NCI-H82 (cell line): Measurements from ENCODE around the gene WNT7B.

Source experiments
- DNase-seq: peaks from one replicate; lab custom pipeline; 2025; lab: John Stamatoyannopoulos, UW

The WNT7B gene

GRCh38 chr22:45888221-45889092 lies 88.5 kb downstream of the WNT7B start:
- DNase-seq: no peak

GRCh38 chr22:45887202-45888131 lies 89.5 kb downstream of the WNT7B start:
- no peak for DNase-seq

GRCh38 chr22:45886540-45886939 lies 90.4 kb downstream of the WNT7B start:
- no peak for DNase-seq

- DNase-seq: no peak
Observed at GRCh38 chr22:45885941-45886395, 91.0 kb downstream of the WNT7B start.

- no peak for DNase-seq
Observed at GRCh38 chr22:45885171-45885840, 91.7 kb downstream of the WNT7B start.

GRCh38 chr22:45884201-45885062 lies 92.5 kb downstream of the WNT7B start:
- DNase-seq: no peak

GRCh38 chr22:45883811-45884170 lies 93.2 kb downstream of the WNT7B start:
- no peak for DNase-seq

- DNase-seq: no peak
Observed at GRCh38 chr22:45882881-45883810, 93.8 kb downstream of the WNT7B start.

- DNase-seq: no peak
Observed at GRCh38 chr22:45881524-45881875, 95.5 kb downstream of the WNT7B start.

GRCh38 chr22:45880716-45881523 lies 96.0 kb downstream of the WNT7B start:
- no peak for DNase-seq

- no peak for DNase-seq
Observed at GRCh38 chr22:45880091-45880715, 96.8 kb downstream of the WNT7B start.

- no peak for DNase-seq
Observed at GRCh38 chr22:45879552-45879949, 97.4 kb downstream of the WNT7B start.

GRCh38 chr22:45878901-45879551 lies 97.9 kb downstream of the WNT7B start:
- no peak for DNase-seq

GRCh38 chr22:45878051-45878781 lies 98.7 kb downstream of the WNT7B start:
- peak; percentile 38 for DNase-seq

- DNase-seq: no peak
Observed at GRCh38 chr22:45877651-45878050, 99.3 kb downstream of the WNT7B start.

- no peak for DNase-seq
Observed at GRCh38 chr22:45877036-45877380, 100.0 kb downstream of the WNT7B start.

GRCh38 chr22:45876136-45877035 lies 100.6 kb downstream of the WNT7B start:
- DNase-seq: no peak
